OCI-M1 (cell line): ENCODE measurements around the gene ACER3.
"Not testable (repeated sequence)": the region's sequence is repeated elsewhere in the genome, so short reads cannot be mapped to it uniquely, and the experiment has no call there.

Experiments
- DNase-seq: peaks from one replicate; lab custom pipeline; 2025; lab: John Stamatoyannopoulos, UW

ACER3 gene

GRCh38 chr11:76919887-76920746 is 59.4 kb downstream of the ACER3 start:
- DNase-seq: peak; percentile 99

GRCh38 chr11:76927160-76927559 is 66.4 kb downstream of the ACER3 start:
- DNase-seq: no peak

GRCh38 chr11:76935042-76935441 is 74.3 kb downstream of the ACER3 start:
- peak; percentile 45 for DNase-seq

- DNase-seq: no peak
Observed at GRCh38 chr11:76939219-76939631, 78.5 kb downstream of the ACER3 start.

- DNase-seq: no peak
Observed at GRCh38 chr11:76944225-76944624, 83.5 kb downstream of the ACER3 start.

GRCh38 chr11:76946223-76946622 is 85.5 kb downstream of the ACER3 start:
- no peak for DNase-seq

- DNase-seq: no peak
Observed at GRCh38 chr11:76947190-76947589, 86.5 kb downstream of the ACER3 start.

GRCh38 chr11:76947800-76948199 is 87.1 kb downstream of the ACER3 start:
- no peak for DNase-seq

GRCh38 chr11:76955459-76956114 is 94.9 kb downstream of the ACER3 start:
- DNase-seq: no peak

- DNase-seq: peak; percentile 85
Observed at GRCh38 chr11:76962583-76963416, 102.1 kb downstream of the ACER3 start.

GRCh38 chr11:76963417-76964168 is 102.9 kb downstream of the ACER3 start:
- DNase-seq: not testable (repeated sequence)

- no peak for DNase-seq
Observed at GRCh38 chr11:76972051-76972450, 111.3 kb downstream of the ACER3 start.

GRCh38 chr11:76974179-76974891 is 113.6 kb downstream of the ACER3 start:
- no peak for DNase-seq

- no peak for DNase-seq
Observed at GRCh38 chr11:76975513-76975912, 114.8 kb downstream of the ACER3 start.

GRCh38 chr11:76977791-76978190 is 117.1 kb downstream of the ACER3 start:
- DNase-seq: no peak

GRCh38 chr11:76978239-76978638 is 117.5 kb downstream of the ACER3 start:
- peak; percentile 46 for DNase-seq

- DNase-seq: no peak
Observed at GRCh38 chr11:76978818-76979217, 118.1 kb downstream of the ACER3 start.

GRCh38 chr11:76980196-76980595 is 119.5 kb downstream of the ACER3 start:
- DNase-seq: no peak

GRCh38 chr11:76984743-76985142 is 124.0 kb downstream of the ACER3 start:
- DNase-seq: no peak

- DNase-seq: peak; percentile 38
Observed at GRCh38 chr11:76987203-76987602, 126.5 kb downstream of the ACER3 start.

GRCh38 chr11:76990628-76991027 is 129.9 kb downstream of the ACER3 start:
- DNase-seq: no peak
